Suprapubic skin (tissue), 4 donors: ENCODE data around the gene LZTFL1.

ENCODE experiments used
- EP300 ChIP-seq: sonication (generic); formaldehyde crosslinking; IDR thresholded peaks from one replicate; pipeline ENCODE4 v1.6.1; 2017; ENCODE audit warnings: antibody characterized with exemption
- POLR2AphosphoS5 ChIP-seq, 3 donors: sonication (generic); formaldehyde crosslinking; IDR thresholded peaks; one replicate each; pipeline ENCODE4 v1.6.1; 2017; ENCODE audit warnings: antibody characterized with exemption in 3 of 3
- TF ChIP-seq, protein P1 (sequence below), 2 donors: fragments of 200-600 bp in 1 of 2; fragments of 450-650 bp in 1 of 2; sonication (generic) in 1 of 2; IDR thresholded peaks; one replicate each; pipeline ENCODE4 v1.5.1; 2016 to 2019; ENCODE audit warnings: antibody characterized with exemption in 2 of 2, mild to moderate bottlenecking in 1 of 2, moderate library complexity in 1 of 2

DNA sequence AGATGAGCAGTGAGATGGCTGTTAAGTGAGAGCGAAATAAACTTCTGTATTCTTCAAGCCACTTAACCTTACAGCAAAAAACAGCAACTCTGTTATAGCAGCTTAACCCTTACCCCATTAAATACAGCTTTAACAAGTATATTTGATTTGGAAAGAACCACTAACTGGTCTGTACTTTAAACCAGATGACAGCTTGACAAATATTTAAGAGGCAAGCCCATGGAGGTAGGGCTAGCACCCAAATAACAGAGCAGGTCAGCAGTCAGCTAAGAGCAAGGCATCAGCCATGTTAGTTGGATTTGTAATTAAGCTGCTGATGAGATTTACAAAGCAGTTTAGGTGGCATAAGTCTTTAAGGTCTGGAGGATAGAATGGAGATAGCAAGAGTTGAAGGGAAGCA is 3.5 kb downstream of the LZTFL1 start:
- TF ChIP-seq, protein P1, sequence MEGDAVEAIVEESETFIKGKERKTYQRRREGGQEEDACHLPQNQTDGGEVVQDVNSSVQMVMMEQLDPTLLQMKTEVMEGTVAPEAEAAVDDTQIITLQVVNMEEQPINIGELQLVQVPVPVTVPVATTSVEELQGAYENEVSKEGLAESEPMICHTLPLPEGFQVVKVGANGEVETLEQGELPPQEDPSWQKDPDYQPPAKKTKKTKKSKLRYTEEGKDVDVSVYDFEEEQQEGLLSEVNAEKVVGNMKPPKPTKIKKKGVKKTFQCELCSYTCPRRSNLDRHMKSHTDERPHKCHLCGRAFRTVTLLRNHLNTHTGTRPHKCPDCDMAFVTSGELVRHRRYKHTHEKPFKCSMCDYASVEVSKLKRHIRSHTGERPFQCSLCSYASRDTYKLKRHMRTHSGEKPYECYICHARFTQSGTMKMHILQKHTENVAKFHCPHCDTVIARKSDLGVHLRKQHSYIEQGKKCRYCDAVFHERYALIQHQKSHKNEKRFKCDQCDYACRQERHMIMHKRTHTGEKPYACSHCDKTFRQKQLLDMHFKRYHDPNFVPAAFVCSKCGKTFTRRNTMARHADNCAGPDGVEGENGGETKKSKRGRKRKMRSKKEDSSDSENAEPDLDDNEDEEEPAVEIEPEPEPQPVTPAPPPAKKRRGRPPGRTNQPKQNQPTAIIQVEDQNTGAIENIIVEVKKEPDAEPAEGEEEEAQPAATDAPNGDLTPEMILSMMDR (IDR thresholded peaks at IDR 0.05): no peak
- TF ChIP-seq POLR2AphosphoS5 (IDR thresholded peaks at IDR 0.05): no peak
- no peak for TF ChIP-seq EP300
